HEK293 (cell line): ENCODE results near the gene EPHX1.
"Not testable (repeated sequence)": the region's sequence is repeated elsewhere in the genome, so short reads cannot be mapped to it uniquely, and the experiment has no call there.

Source experiments
- CTCF ChIA-PET: fragments of 350-600 bp; formaldehyde crosslinking; extraction: SDS; loops from one replicate; lab custom pipeline; 2021; ENCODE audit warnings: antibody characterized with exemption; lab: Yijun Ruan, JAX
- POLR2A ChIA-PET: fragments of 300-600 bp; formaldehyde crosslinking; extraction: SDS; loops from one replicate; lab custom pipeline; 2020; ENCODE audit warnings: antibody characterized with exemption, inconsistent platforms; lab: Yijun Ruan, JAX
- H3K27ac ChIP-seq: fragments of 200-500 bp; sonication (Bioruptor generic); 2 replicates; pipeline ENCODE4 v1.5.1; 2014; ENCODE audit warnings: low read depth, low read length, control low read depth, inconsistent platforms; ENCODE audit errors: extremely low read depth
- H3K36me3 ChIP-seq, 2 experiments: fragments of 200-500 bp in 1 of 2; sonication (Bioruptor generic) in 1 of 2; 1 replicate in 1 of 2; 2 replicates in 1 of 2; pipeline ENCODE4 v1.5.1; 2014 to 2017; ENCODE audit warnings: inconsistent platforms in 2 of 2, low read length in 2 of 2; ENCODE audit not compliant: control insufficient read depth in 2 of 2, insufficient read depth in 1 of 2
- H3K4me1 ChIP-seq: fragments of 200-500 bp; sonication (Bioruptor generic); 2 replicates; pipeline ENCODE4 v1.5.1; 2014; ENCODE audit warnings: mild to moderate bottlenecking, low read length, inconsistent platforms; ENCODE audit not compliant: control insufficient read depth, insufficient read depth
- H3K4me3 ChIP-seq: 2 replicates; pipeline ENCODE4 v1.5.1; 2011; ENCODE audit warnings: low read depth, mild to moderate bottlenecking, control low read depth, low read length, moderate library complexity
- H3K9me3 ChIP-seq: fragments of 200-500 bp; sonication (Bioruptor generic); 2 replicates; pipeline ENCODE4 v1.5.1; 2014; ENCODE audit warnings: low read depth, low read length, inconsistent platforms; ENCODE audit not compliant: control insufficient read depth, insufficient read depth
- BCL11B ChIP-seq: fragments of 450-650 bp; formaldehyde crosslinking; IDR thresholded peaks from 2 replicates; pipeline ENCODE4 v1.5.1; 2016; ENCODE audit warnings: low read depth, missing biosample characterization, missing genetic modification characterization
- FEZF1 ChIP-seq: fragments of 450-650 bp; formaldehyde crosslinking; IDR thresholded peaks from 2 replicates; pipeline ENCODE4 v1.5.1; 2016; ENCODE audit warnings: missing biosample characterization, missing genetic modification characterization
- OVOL3 ChIP-seq: fragments of 450-650 bp; formaldehyde crosslinking; IDR thresholded peaks from 2 replicates; pipeline ENCODE4 v1.5.1; 2016; ENCODE audit warnings: missing biosample characterization, missing genetic modification characterization
- PRDM10 ChIP-seq: fragments of 450-650 bp; formaldehyde crosslinking; IDR thresholded peaks from 2 replicates; pipeline ENCODE4 v1.5.1; 2016; ENCODE audit warnings: missing biosample characterization, missing genetic modification characterization
- SP2 ChIP-seq: fragments of 450-650 bp; formaldehyde crosslinking; IDR thresholded peaks from 2 replicates; pipeline ENCODE4 v1.5.1; 2016; ENCODE audit warnings: missing biosample characterization, missing genetic modification characterization
- ZBTB17 ChIP-seq: fragments of 450-650 bp; formaldehyde crosslinking; IDR thresholded peaks from 2 replicates; pipeline ENCODE4 v1.5.1; 2016; ENCODE audit warnings: missing biosample characterization, missing genetic modification characterization
- ZBTB26 ChIP-seq: fragments of 450-650 bp; formaldehyde crosslinking; optimal IDR thresholded peaks from 2 replicates; pipeline ENCODE3; 2016; ENCODE audit warnings: missing biosample characterization, mild to moderate bottlenecking, missing genetic modification characterization
- ZFP41 ChIP-seq: fragments of 450-650 bp; formaldehyde crosslinking; IDR thresholded peaks from 2 replicates; pipeline ENCODE4 v1.5.1; 2016; ENCODE audit warnings: missing biosample characterization, missing genetic modification characterization, borderline replicate concordance
- ZNF138 ChIP-seq: fragments of 450-650 bp; formaldehyde crosslinking; IDR thresholded peaks from 2 replicates; pipeline ENCODE4 v1.5.1; 2016; ENCODE audit warnings: missing biosample characterization, missing genetic modification characterization, borderline replicate concordance
- ZNF341 ChIP-seq: fragments of 450-650 bp; formaldehyde crosslinking; IDR thresholded peaks from 2 replicates; pipeline ENCODE4; 2016; ENCODE audit warnings: low read depth, missing biosample characterization, missing genetic modification characterization
- ZNF558 ChIP-seq: fragments of 450-650 bp; formaldehyde crosslinking; IDR thresholded peaks from 2 replicates; pipeline ENCODE4 v1.5.1; 2016; ENCODE audit warnings: missing biosample characterization, missing genetic modification characterization
- ZNF571 ChIP-seq: fragments of 450-650 bp; formaldehyde crosslinking; IDR thresholded peaks from 2 replicates; pipeline ENCODE4 v1.5.0; 2017; ENCODE audit warnings: missing biosample characterization, missing genetic modification characterization
- ZNF624 ChIP-seq: fragments of 450-650 bp; formaldehyde crosslinking; IDR thresholded peaks from 2 replicates; pipeline ENCODE4 v1.5.1; 2017; ENCODE audit warnings: missing biosample characterization, missing genetic modification characterization
- ZNF791 ChIP-seq: fragments of 450-650 bp; formaldehyde crosslinking; IDR thresholded peaks from 2 replicates; pipeline ENCODE4 v1.5.1; 2016; ENCODE audit warnings: missing biosample characterization, missing genetic modification characterization
- ZNF837 ChIP-seq: fragments of 450-650 bp; formaldehyde crosslinking; IDR thresholded peaks from 2 replicates; pipeline ENCODE4 v1.5.1; 2016; ENCODE audit warnings: missing biosample characterization, missing genetic modification characterization
- ZSCAN23 ChIP-seq: fragments of 450-650 bp; formaldehyde crosslinking; IDR thresholded peaks from 2 replicates; pipeline ENCODE4 v1.5.1; 2016; ENCODE audit warnings: missing biosample characterization, missing genetic modification characterization

The EPHX1 gene

GRCh38 chr1:225886159-225887029 is 76.5 kb downstream of the EPHX1 start:
- TF ChIP-seq PRDM10 (tag by site-specific recombination): no peak
- TF ChIP-seq OVOL3 (tag by site-specific recombination): no peak
- no peak for TF ChIP-seq ZNF138
- peak; percentile 96 for TF ChIP-seq ZBTB17 (tag by site-specific recombination)
- TF ChIP-seq ZFP41 (tag by site-specific recombination): no peak
- Histone ChIP-seq H3K27ac (no peak overlapping the region), H3K36me3 (no peaks in the 10 kb centered on the region), H3K4me3 (no peak overlapping the region), H3K9me3 (no peaks in the 10 kb centered on the region), H3K4me1 (no peaks in the 10 kb centered on the region)
- ChIA-PET POLR2A (interaction anchor here (1.1 kb wide), 1 partner anchor 38 kb away, joined by 3 read pairs; the partner anchor contains the start of gene PYCR2), CTCF (interaction anchor here (1.1 to 2.9 kb wide), 3 partner anchors 9 to 24 kb away, joined by 4 to 12 read pairs (median 7); no protein-coding TSS in a partner anchor)

GRCh38 chr1:225887030-225887314 is 77.0 kb downstream of the EPHX1 start:
- ChIA-PET POLR2A (interaction anchor here (1.1 kb wide), 1 partner anchor 37 kb away, joined by 3 read pairs; the partner anchor contains the start of gene PYCR2), CTCF (interaction anchor here (1.3 to 2.9 kb wide), 2 partner anchors 10 to 23 kb away, joined by 7 to 12 read pairs; no protein-coding TSS in a partner anchor)
- no peaks in the 10 kb centered on the region for H3K4me1 ChIP-seq
- H3K36me3 ChIP-seq: no peaks in the 10 kb centered on the region
- TF ChIP-seq ZNF837 (tag by site-specific recombination) (no peak), BCL11B (tag by site-specific recombination) (0 out of 2 replicates have a peak, but pooled peaks have one; percentile 31)
- TF ChIP-seq, all 188 proteins: peak for 1
- no peak overlapping the region for H3K4me3 ChIP-seq
- H3K9me3 ChIP-seq: no peaks in the 10 kb centered on the region
- no peak overlapping the region for H3K27ac ChIP-seq

- not testable (repeated sequence) for H3K4me3 ChIP-seq, H3K27ac ChIP-seq, H3K36me3 ChIP-seq, H3K4me1 ChIP-seq, H3K9me3 ChIP-seq
- ChIA-PET CTCF (interaction anchor here (0.7 to 2.9 kb wide), 2 partner anchors 23 to 95 kb away, joined by 3 to 12 read pairs; no protein-coding TSS in a partner anchor), POLR2A (interaction anchor here (1.1 kb wide), 1 partner anchor 37 kb away, joined by 3 read pairs; the partner anchor contains the start of gene PYCR2)
Observed at GRCh38 chr1:225887554-225888288, 77.8 kb downstream of the EPHX1 start.

- Histone ChIP-seq H3K4me1 (no peaks in the 10 kb centered on the region), H3K4me3 (no peak overlapping the region), H3K36me3 (no peaks in the 10 kb centered on the region), H3K9me3 (no peaks in the 10 kb centered on the region), H3K27ac (no peak overlapping the region)
- CTCF ChIA-PET: interaction anchor here (0.7 to 1.8 kb wide), 5 partner anchors 10 to 413 kb away, joined by 3 to 12 read pairs (median 5); no protein-coding TSS in a partner anchor
- TF ChIP-seq ZNF791 (tag by site-specific recombination) (no peak), SP2 (tag by site-specific recombination) (no peak), ZNF624 (no peak), ZSCAN23 (no peak), ZBTB26 (tag by site-specific recombination) (no peak), FEZF1 (tag by site-specific recombination) (no peak), ZNF571 (tag by site-specific recombination) (no peak), ZNF558 (tag by site-specific recombination) (no peak), ZNF341 (tag by site-specific recombination) (no peak)
- POLR2A ChIA-PET: interaction anchor here (0.8 kb wide), 1 partner anchor 36 kb away, joined by 6 read pairs; the partner anchor contains the start of gene PYCR2
Observed at GRCh38 chr1:225888289-225888897, 78.5 kb downstream of the EPHX1 start.
